NCI-H1105 treated with DMSO at 0.1 percent for 48 hours (cell line): ENCODE results near the gene ZFHX2.

Experiments used
- DNase-seq: peaks from one replicate; lab custom pipeline; 2025; lab: John Stamatoyannopoulos, UW

Gene ZFHX2

GRCh38 chr14:23518709-23519108 lies 32.9 kb downstream of the ZFHX2 start:
- no peak for DNase-seq

GRCh38 chr14:23517650-23518326 lies 33.8 kb downstream of the ZFHX2 start:
- DNase-seq, result no peak

GRCh38 chr14:23514644-23514957 lies 37.0 kb downstream of the ZFHX2 start:
- peak; percentile 90 for DNase-seq

- DNase-seq, result peak; percentile 82
Measured at GRCh38 chr14:23513818-23514643, 37.5 kb downstream of the ZFHX2 start.

GRCh38 chr14:23513005-23513817 lies 38.4 kb downstream of the ZFHX2 start:
- peak; percentile 89 for DNase-seq

GRCh38 chr14:23512156-23512555 lies 39.4 kb downstream of the ZFHX2 start:
- peak; percentile 77 for DNase-seq

- DNase-seq, result no peak
Measured at GRCh38 chr14:23494223-23494622, 57.3 kb downstream of the ZFHX2 start.

- no peak for DNase-seq
Measured at GRCh38 chr14:23492618-23493272, 58.8 kb downstream of the ZFHX2 start.

GRCh38 chr14:23487216-23487615 lies 64.3 kb downstream of the ZFHX2 start:
- no peak for DNase-seq

GRCh38 chr14:23486036-23486435 lies 65.5 kb downstream of the ZFHX2 start:
- no peak for DNase-seq

GRCh38 chr14:23485326-23485725 lies 66.2 kb downstream of the ZFHX2 start:
- no peak for DNase-seq

- peak; percentile 72 for DNase-seq
Measured at GRCh38 chr14:23483236-23483854, 68.2 kb downstream of the ZFHX2 start.

GRCh38 chr14:23482823-23483148 lies 68.8 kb downstream of the ZFHX2 start:
- DNase-seq, result no peak

GRCh38 chr14:23481979-23482822 lies 69.4 kb downstream of the ZFHX2 start:
- peak; percentile 10 for DNase-seq

GRCh38 chr14:23481362-23481970 lies 70.1 kb downstream of the ZFHX2 start:
- DNase-seq, result no peak

GRCh38 chr14:23478109-23478759 lies 73.3 kb downstream of the ZFHX2 start:
- DNase-seq, result peak; percentile 65

- DNase-seq, result no peak
Measured at GRCh38 chr14:23470947-23471346, 80.6 kb downstream of the ZFHX2 start.
